ENCODE data around the gene MYO5A. TPM values are rescaled to one million over a fixed set of nuclear protein-coding genes. Genes with fewer than 3 reads are reported as not detected.

Gene MYO5A
- total and polyA plus RNA-seq, 9 of the 15 experiments (the other 6 are each of a cell fraction or from before 2014, with no cell fraction given) = 0.03 to 0.82 (median 0.40) TPM

GRCh38 chr15:52370010-52370409, 158.7 kb downstream of the MYO5A start:
- no peaks in the 10 kb centered on the region for H3K79me2 ChIP-seq (ENCODE audit: control insufficient read depth, insufficient read depth, low read length)
- in situ Hi-C loops (cut with MboI) = no loop called here
- H3K9me1 ChIP-seq (ENCODE audit: control insufficient read depth, insufficient read depth, low read length) = no peaks in the 10 kb centered on the region
- 0 out of 5 replicates have a peak, but pooled peaks cover 0 to 3% of the 10 kb centered on the region in 2 experiments for H3K27me3 ChIP-seq (ENCODE audit: control insufficient read depth in 2 of 2, insufficient read depth in 2 of 2, low read length in 2 of 2)
- no peak for TF ChIP-seq EZH2 (IDR thresholded peaks at IDR 0.05; ENCODE audit: borderline replicate concordance, low read depth, low read length)
- TF ChIP-seq ZKSCAN1 (IDR thresholded peaks at IDR 0.05; ENCODE audit: low read depth, low read length) = no peak
- no peak for TF ChIP-seq TFE3 (CRISPR knock-in tag; IDR thresholded peaks at IDR 0.05)
- TF ChIP-seq ZNF583 (CRISPR knock-in tag; IDR thresholded peaks at IDR 0.05) = no peak
- no peak for TF ChIP-seq NELFE (IDR thresholded peaks at IDR 0.05; ENCODE audit: insufficient read depth, insufficient read length)
- no peak for TF ChIP-seq BCL6 (CRISPR knock-in tag; IDR thresholded peaks at IDR 0.05)
- no peak for TF ChIP-seq FOXM1 (IDR thresholded peaks at IDR 0.05; ENCODE audit: low read depth)
- TF ChIP-seq FOXM1 (CRISPR knock-in tag; IDR thresholded peaks at IDR 0.05; ENCODE audit: low read depth) = no peak
- DNase-seq (ENCODE audit: extremely low read depth in 1 of 4, low spot score in 3 of 4) = no peak
- CTCF ChIA-PET (ENCODE audit: low intra/inter-chr PET ratio) = no interaction called here
- no peaks in the 10 kb centered on the region for H3K9me3 ChIP-seq (replicated peaks; ENCODE audit: control insufficient read depth, insufficient read depth, low read depth, low read length)
- no peaks in the 10 kb centered on the region for H3K4me1 ChIP-seq (replicated peaks in 1 of 2; ENCODE audit: control insufficient read depth in 2 of 2, insufficient read depth in 2 of 2, low read length in 2 of 2)
- no peak overlapping the region for H3K27ac ChIP-seq (ENCODE audit: extremely low read depth, low read depth, low read length)
- H3K36me3 ChIP-seq (ENCODE audit: control insufficient read depth, insufficient read depth, low read length) = no peaks in the 10 kb centered on the region
- WGBS (ENCODE audit: insufficient coverage, low coverage, missing lambda C conversion rate) = 2% methylated on average over 9 of the region's 9 CpGs
- intact Hi-C loops (cut with micrococcal nuclease) = no loop called here
- H3K9ac ChIP-seq (ENCODE audit: insufficient read depth in 1 of 2, low read depth in 2 of 2, low read length in 2 of 2) = no peak overlapping the region
- POLR2A ChIA-PET = no interaction called here
- no peak overlapping the region for H3K4me2 ChIP-seq (ENCODE audit: insufficient read depth, low read length)
- H2AFZ ChIP-seq (ENCODE audit: low read depth, low read length) = no peak overlapping the region
- H4K20me1 ChIP-seq (replicated peaks; ENCODE audit: control insufficient read depth, insufficient read depth, low read length) = no peaks in the 10 kb centered on the region
- H3K4me3 ChIP-seq = no peak overlapping the region
- BruUV-seq (replicated peaks) = no TSS peak
- FAIRE-seq = no peak
- ATAC-seq = no peak

Measured in K562 (cell line).